Astrocyte of the spinal cord (primary cell): ENCODE results near the gene MAGI1.

Experiments used
- DNase-seq: peaks from one replicate; pipeline ENCODE4 v3.0.0; 2011; ENCODE audit warnings: low read depth, low spot score
- H3K4me3 ChIP-seq: 2 replicates; pipeline ENCODE4 v1.5.1; 2011; ENCODE audit warnings: low read depth, mild to moderate bottlenecking, low read length, moderate library complexity
- CTCF ChIP-seq: IDR thresholded peaks from 2 replicates; pipeline ENCODE4 v1.5.1; 2012; ENCODE audit warnings: low read depth, mild to moderate bottlenecking, low read length, inconsistent platforms
- in situ Hi-C: cut with HindIII; loops from 2 replicates; pipeline ENCODE4 v1.10.0; 2017; ENCODE audit warnings: low sequenced_read_pairs

MAGI1 gene

DNA sequence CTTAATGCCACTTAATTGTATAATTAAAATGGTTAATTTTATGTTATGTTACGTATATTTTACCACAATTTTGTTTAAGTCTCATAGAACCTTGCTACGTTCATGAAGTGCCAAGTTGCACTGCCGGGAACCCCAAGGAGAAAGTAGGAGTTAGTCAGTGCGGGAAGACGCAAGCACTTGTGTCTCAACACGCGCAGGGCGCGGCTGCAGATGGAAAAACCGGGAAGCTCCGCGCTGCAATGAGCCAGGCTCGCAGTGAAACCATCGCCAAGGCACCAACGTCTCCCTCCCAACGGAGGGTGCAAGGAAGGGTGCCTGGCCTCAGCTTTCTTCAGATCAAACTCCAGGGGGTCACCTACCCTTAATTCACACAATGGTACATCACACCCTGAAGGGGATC is 21.6 kb downstream of the MAGI1 start:
- no peak for DNase-seq
- TF ChIP-seq CTCF, result no peak
- H3K4me3 ChIP-seq, result no peak overlapping the region
- in situ Hi-C loops, result no loop called here

GRCh38 chr3:66015841-66016240 is 22.9 kb downstream of the MAGI1 start:
- H3K4me3 ChIP-seq, result no peak overlapping the region
- DNase-seq, result no peak
- no peak for TF ChIP-seq CTCF
- in situ Hi-C loops, result no loop called here

- in situ Hi-C loops, result no loop called here
- no peak for TF ChIP-seq CTCF
- no peak overlapping the region for H3K4me3 ChIP-seq
- DNase-seq, result no peak
These were observed 24.1 kb downstream of the MAGI1 start for GRCh38 chr3:66014651-66015050.

DNA sequence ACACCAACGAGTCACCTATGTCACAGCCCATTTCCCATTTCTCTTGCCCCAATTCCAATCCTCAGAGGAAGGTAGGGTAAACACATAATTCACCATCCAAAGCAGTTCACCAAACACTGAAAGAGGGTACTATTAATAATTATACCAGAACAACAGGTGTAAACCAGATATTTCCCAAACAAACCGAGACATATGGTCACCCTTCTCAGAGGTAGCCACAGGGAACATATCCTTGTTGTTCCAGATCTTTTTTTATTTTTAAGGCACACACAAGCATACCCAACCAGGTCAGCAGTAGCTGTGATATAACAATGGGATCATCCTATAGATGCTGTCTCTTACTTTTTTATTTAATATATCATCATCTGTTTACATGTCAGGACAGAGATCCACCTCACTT is 24.7 kb downstream of the MAGI1 start:
- in situ Hi-C loops, result no loop called here
- DNase-seq, result no peak
- no peak for TF ChIP-seq CTCF
- no peak overlapping the region for H3K4me3 ChIP-seq

DNA sequence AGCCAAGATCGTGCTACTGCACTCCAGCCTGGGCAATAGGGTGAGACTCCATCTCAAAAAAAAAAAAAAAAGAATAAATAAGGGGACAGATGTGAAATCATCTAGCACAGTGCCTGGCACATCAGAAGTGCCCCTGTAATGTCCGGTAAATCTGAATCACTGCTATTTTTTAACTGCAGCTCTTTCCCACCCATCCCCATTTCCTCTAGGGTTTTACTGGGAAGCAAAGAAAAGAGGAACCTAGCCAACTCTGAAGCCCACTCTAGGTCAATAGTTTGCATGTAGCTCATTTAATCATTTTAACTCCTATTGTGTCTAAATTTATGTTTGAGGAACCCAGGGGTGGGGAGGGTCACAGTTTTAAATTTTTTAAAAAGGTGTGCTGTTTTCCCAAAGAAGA is 26.0 kb downstream of the MAGI1 start:
- no peak for DNase-seq
- in situ Hi-C loops, result no loop called here
- no peak overlapping the region for H3K4me3 ChIP-seq
- TF ChIP-seq CTCF, result no peak

DNA sequence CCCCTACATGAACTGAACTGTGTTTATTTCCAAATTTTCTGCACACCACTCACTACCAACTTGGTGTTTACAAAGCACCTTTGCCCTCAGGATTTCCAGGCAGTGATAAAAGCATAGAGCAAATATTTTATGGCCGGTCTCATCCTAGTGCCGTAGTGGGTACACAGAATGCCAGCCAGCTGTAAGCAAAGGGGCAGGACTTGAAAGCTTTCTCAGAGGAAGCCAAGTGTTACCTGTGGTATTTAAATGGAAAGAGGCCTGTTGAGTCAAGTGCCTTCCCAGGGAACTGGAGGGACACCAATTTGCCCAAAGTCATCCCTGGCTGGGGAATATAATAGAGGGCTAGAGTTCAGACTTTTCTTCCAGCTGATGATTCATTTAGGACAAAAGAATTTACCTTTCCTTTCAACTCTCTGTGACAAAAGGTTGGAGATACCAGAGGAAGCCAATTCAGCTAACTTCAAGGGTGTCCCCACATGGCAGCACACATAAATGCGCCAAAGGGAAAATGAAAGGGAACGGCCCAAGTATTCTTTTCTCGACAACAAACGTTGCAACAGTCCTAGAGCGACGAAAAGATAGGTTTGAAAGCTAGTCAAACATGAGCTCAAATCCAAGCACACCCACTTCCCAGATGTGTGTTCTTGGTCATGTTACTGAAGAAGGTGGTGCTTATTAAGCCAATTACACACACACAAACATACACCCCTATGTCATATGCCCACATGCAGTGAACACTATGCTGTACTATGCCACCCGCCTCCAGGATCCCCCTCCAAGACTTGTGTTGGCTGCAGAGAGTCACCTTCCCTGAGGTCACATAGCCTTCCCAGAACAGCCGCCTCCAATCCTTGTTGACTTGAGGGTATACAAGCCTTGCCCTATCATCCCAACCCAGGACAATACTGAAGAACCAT is 27.7 kb downstream of the MAGI1 start:
- H3K4me3 ChIP-seq, result no peak overlapping the region
- in situ Hi-C loops, result no loop called here
- no peak for DNase-seq
- no peak for TF ChIP-seq CTCF
